Activated naive CD8-positive, alpha-beta T cell treated with anti-CD3 and anti-CD28 coated beads, Interleukin-2, amount 50 U/mL, for 24 hours (primary cell): Measurements from ENCODE around the gene ARHGEF33.

Experiments used
- ATAC-seq: fragments of 150-1000 bp; cut with Tn5 transposase; one replicate; pipeline ENCODE4 v1.10.0; 2021
- DNase-seq: peaks from one replicate; pipeline ENCODE4 v3.0.0; 2021
- H3K27ac Mint-ChIP-seq: one replicate; pipeline ENCODE4 v1.8.0; 2021; ENCODE audit warnings: mild to moderate bottlenecking, mixed read lengths
- H3K27me3 Mint-ChIP-seq: one replicate; pipeline ENCODE4 v1.8.0; 2021; ENCODE audit warnings: mixed read lengths
- H3K36me3 Mint-ChIP-seq: one replicate; pipeline ENCODE4 v1.8.0; 2021; ENCODE audit warnings: low read depth, mixed read lengths
- H3K4me1 Mint-ChIP-seq: one replicate; pipeline ENCODE4 v1.8.0; 2021; ENCODE audit warnings: mixed read lengths
- H3K4me3 Mint-ChIP-seq: one replicate; pipeline ENCODE4 v1.8.0; 2021; ENCODE audit warnings: mild to moderate bottlenecking, moderate library complexity, mixed read lengths
- H3K9me3 Mint-ChIP-seq: one replicate; pipeline ENCODE4 v1.8.0; 2021; ENCODE audit warnings: mixed read lengths

Gene ARHGEF33

GRCh38 chr2:38988716-38989115 is 99.0 kb downstream of the ARHGEF33 start:
- ATAC-seq = no peak

GRCh38 chr2:38991899-38992298 is 102.2 kb downstream of the ARHGEF33 start:
- DNase-seq = no peak
- no peaks in the 10 kb centered on the region for H3K27me3 Mint-ChIP-seq
- no peaks in the 10 kb centered on the region for H3K9me3 Mint-ChIP-seq
- no peak overlapping the region for H3K27ac Mint-ChIP-seq
- H3K36me3 Mint-ChIP-seq = peaks cover 25% of the 10 kb centered on the region
- H3K4me3 Mint-ChIP-seq = no peak overlapping the region
- no peak for ATAC-seq
- peaks cover 4% of the 10 kb centered on the region for H3K4me1 Mint-ChIP-seq

More at GRCh38 chr2:38988716-38989115, 99.0 kb downstream of the ARHGEF33 start:
- Mint-ChIP-seq H3K4me3 (no peak overlapping the region), H3K9me3 (no peaks in the 10 kb centered on the region), H3K27ac (no peak overlapping the region), H3K4me1 (peaks cover 2% of the 10 kb centered on the region), H3K36me3 (peaks cover 29% of the 10 kb centered on the region), H3K27me3 (no peaks in the 10 kb centered on the region)
- no peak for DNase-seq

DNA sequence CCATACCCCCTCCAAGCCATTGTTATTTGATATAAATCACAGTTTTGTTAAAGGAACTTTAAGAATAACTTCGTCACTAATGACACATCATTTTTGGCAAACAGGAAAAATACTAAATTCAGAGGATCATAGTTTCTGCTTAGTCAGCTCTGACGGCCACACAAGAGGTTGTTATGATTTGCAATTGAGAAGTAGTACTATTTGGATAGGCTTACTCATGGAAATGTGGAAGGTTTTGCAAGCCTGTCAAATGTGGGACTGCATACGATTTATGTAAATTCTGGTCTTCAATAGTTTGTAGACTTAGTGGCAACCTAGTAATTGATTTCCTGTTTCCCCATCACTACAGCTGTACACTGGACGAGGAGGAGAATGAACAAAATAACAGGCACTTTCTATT is 108.1 kb downstream of the ARHGEF33 start:
- Mint-ChIP-seq H3K4me3 (no peak overlapping the region), H3K9me3 (no peaks in the 10 kb centered on the region), H3K36me3 (peaks cover 39% of the 10 kb centered on the region), H3K27me3 (no peaks in the 10 kb centered on the region), H3K27ac (no peak overlapping the region), H3K4me1 (peaks cover 4% of the 10 kb centered on the region)
- ATAC-seq (no peak), DNase-seq (no peak)

GRCh38 chr2:39000552-39000951 is 110.9 kb downstream of the ARHGEF33 start:
- Mint-ChIP-seq H3K27ac (no peak overlapping the region), H3K4me3 (no peak overlapping the region), H3K4me1 (no peaks in the 10 kb centered on the region), H3K36me3 (peaks cover 40% of the 10 kb centered on the region), H3K9me3 (no peaks in the 10 kb centered on the region), H3K27me3 (no peaks in the 10 kb centered on the region)
- ATAC-seq (no peak), DNase-seq (no peak)

DNA sequence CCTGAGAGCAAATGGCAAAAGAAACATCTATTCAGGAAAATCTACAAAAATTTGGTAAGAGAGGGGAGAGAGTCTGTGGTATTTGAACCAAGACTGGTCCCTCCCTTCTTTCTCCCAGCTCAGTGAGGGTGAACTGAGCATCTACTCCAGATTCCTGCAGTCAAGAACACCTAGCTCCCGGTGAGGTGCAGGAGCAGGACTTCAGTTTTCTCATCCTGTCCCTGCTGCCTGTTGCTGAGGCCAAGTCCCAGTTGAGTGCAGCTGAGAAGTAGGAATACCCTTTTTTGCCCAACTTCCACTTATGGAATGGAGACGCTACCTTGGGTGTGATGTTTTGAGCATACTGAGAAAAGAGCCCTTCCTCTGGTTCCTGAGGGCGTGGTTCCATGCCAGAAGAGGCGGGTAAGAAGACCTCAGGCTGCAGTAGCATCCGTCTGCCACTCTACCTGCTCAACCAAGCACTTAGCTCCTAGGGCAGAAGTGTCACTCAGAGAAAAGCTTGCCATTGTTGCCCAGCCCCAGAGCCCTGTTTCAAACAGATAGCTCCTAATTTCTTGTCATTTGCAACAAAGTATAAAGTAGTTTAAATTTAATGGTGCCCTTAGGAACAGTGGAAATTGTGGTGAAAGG is 118.3 kb downstream of the ARHGEF33 start:
- peaks cover 52% of the 10 kb centered on the region for H3K36me3 Mint-ChIP-seq
- no peaks in the 10 kb centered on the region for H3K9me3 Mint-ChIP-seq
- no peaks in the 10 kb centered on the region for H3K27me3 Mint-ChIP-seq
- no peak for DNase-seq
- H3K4me1 Mint-ChIP-seq = peaks cover 10% of the 10 kb centered on the region
- H3K27ac Mint-ChIP-seq = peak overlapping the region; percentile 80
- ATAC-seq = no peak
- H3K4me3 Mint-ChIP-seq = no peak overlapping the region

DNA sequence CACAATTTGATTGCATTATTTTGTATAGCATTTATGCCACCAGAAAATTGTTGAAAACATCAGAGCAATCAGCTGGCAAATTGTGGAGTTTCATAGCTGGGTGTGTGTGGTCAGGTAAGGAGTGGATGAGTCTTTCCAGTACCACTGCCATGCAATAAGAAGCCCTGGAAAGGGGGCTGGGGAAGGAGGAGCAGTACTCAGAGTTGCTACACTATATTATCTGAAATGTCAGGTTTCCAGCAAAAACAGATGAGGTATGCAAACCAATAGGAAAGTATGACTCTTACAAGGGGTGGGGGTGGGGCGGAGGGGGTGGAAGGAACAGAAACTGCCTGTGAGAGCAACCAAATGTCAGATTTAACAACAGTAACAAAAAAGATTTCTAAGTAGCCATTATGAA is 119.0 kb downstream of the ARHGEF33 start:
- H3K9me3 Mint-ChIP-seq = no peaks in the 10 kb centered on the region
- peak; percentile 81 for ATAC-seq
- peaks cover 10% of the 10 kb centered on the region for H3K4me1 Mint-ChIP-seq
- no peak overlapping the region for H3K4me3 Mint-ChIP-seq
- H3K27ac Mint-ChIP-seq = peak overlapping the region; percentile 80
- DNase-seq = no peak
- peaks cover 53% of the 10 kb centered on the region for H3K36me3 Mint-ChIP-seq
- H3K27me3 Mint-ChIP-seq = no peaks in the 10 kb centered on the region

DNA sequence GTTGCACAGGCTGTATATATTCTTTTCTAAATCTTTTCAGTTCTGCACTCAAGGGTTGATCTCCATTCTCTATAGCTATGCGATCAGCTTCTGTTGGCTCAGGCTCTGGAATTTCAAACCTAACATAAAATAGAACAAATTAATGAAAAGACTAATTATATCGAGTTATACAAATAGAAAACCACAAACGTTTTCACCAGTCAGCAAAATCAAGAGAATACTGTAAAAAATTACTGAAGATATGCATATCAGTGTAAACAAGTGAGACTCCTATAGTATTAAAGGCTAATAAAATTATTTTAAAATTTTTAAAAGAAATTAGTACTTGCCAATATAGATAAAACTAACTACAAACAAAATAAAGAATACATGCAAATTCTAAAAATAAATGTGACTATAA is 124.2 kb downstream of the ARHGEF33 start:
- H3K36me3 Mint-ChIP-seq = peaks cover 41% of the 10 kb centered on the region

DNA sequence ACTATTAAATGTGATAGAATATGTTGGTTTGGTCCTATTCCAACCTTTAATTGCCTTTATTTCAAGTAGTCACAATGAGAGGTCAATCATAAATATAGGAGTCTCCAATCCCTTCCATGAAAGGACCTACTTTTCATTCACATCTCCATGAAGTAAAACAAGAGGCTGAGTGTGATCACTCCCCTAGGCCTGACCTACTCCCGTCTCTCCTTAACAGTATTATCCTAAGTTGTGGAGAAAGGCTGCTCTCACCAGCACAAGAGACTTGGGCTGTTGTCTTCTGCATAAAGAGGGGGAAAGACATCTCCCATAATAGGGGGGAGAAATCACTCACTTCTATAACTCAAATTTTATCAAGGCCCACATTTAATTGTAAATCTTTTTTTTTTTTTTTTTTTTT is 125.7 kb downstream of the ARHGEF33 start:
- Mint-ChIP-seq H3K4me3 (no peak overlapping the region), H3K9me3 (no peaks in the 10 kb centered on the region), H3K27ac (no peak overlapping the region), H3K4me1 (no peaks in the 10 kb centered on the region), H3K36me3 (peaks cover 29% of the 10 kb centered on the region), H3K27me3 (no peaks in the 10 kb centered on the region)
- DNase-seq (no peak), ATAC-seq (no peak)

More for the DNA sequence above, 124.2 kb downstream of the ARHGEF33 start:
- ATAC-seq (no peak), DNase-seq (no peak)
- Mint-ChIP-seq H3K4me1 (peaks cover 2% of the 10 kb centered on the region), H3K27ac (no peak overlapping the region), H3K27me3 (no peaks in the 10 kb centered on the region), H3K4me3 (no peak overlapping the region), H3K9me3 (no peaks in the 10 kb centered on the region)

GRCh38 chr2:39017334-39017733 is 127.7 kb downstream of the ARHGEF33 start:
- H3K4me3 Mint-ChIP-seq = no peak overlapping the region
- ATAC-seq (no peak), DNase-seq (no peak)
- no peak overlapping the region for H3K27ac Mint-ChIP-seq
- no peaks in the 10 kb centered on the region for H3K9me3 Mint-ChIP-seq
- no peaks in the 10 kb centered on the region for H3K27me3 Mint-ChIP-seq
- no peaks in the 10 kb centered on the region for H3K4me1 Mint-ChIP-seq
- peaks cover 21% of the 10 kb centered on the region for H3K36me3 Mint-ChIP-seq

DNA sequence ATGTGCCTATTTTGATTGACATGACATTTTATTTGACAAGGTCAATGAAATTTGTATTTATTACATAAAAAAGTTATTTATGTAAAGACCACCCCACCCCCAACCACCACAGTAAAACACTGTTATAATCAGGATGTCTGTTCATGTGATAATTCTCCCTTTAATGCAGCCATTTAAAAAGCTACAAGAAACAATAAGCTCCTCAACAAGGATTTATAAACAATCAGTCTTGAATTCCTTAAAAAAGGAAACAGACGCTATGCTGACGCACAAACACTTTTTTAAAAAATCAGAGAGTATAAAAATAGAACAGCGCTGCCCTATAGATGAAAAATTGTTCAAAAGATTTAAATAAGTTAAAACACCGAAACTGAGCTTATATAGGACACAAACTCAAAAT is 129.0 kb downstream of the ARHGEF33 start:
- Mint-ChIP-seq H3K9me3 (no peaks in the 10 kb centered on the region), H3K27me3 (no peaks in the 10 kb centered on the region), H3K4me1 (no peaks in the 10 kb centered on the region), H3K27ac (no peak overlapping the region), H3K36me3 (peaks cover 16% of the 10 kb centered on the region), H3K4me3 (no peak overlapping the region)
- ATAC-seq = no peak
- no peak for DNase-seq

DNA sequence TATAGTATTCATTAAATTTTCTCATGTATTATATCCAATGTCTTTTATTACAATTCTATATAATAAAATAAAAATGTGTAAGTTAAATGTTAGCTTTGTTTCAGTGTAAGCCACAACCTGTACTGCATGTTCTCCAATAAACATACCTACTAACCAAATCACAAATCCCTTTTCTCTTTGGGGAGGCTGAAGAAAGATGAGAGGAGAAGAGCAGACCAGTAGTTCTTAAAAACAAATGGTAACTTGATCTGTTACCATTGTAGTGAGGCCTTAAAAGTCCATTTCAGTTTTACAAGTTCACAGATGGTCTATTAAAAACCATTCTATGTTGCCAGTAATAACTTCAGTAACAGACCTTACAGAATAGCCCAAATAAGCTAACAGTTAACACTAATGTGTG is 130.7 kb downstream of the ARHGEF33 start:
- Mint-ChIP-seq H3K9me3 (no peaks in the 10 kb centered on the region), H3K4me3 (no peak overlapping the region), H3K4me1 (no peaks in the 10 kb centered on the region), H3K27me3 (no peaks in the 10 kb centered on the region), H3K36me3 (peaks cover 15% of the 10 kb centered on the region), H3K27ac (no peak overlapping the region)
- DNase-seq (no peak), ATAC-seq (no peak)

DNA sequence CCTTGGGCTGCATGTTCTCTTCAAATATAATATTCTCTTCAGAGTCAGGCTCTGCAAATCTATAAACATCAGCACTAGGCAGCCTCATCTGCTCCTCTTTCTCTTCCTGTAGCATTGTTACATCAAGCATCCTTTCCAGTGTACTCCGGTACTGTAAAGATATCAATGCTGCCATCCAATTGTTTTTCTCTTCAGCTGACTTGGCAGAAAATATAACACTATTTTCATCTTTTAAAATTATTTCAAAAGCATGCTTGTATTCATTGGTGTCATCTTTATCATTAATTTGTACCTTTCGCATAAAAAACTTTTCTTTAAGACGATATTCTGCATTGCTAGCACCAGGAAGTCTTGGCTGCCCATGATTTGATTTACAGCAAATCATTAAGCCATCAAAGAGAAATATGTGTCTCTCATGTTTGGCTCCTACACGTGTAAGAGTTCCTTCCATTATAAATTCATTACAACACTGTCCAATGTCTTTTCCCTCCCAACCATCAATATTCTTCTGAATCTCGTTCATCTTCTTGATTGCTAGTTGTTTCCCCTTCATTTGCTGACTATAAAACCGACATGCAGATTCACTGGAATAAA is 133.1 kb downstream of the ARHGEF33 start:
- Mint-ChIP-seq H3K27me3 (no peaks in the 10 kb centered on the region), H3K4me1 (no peaks in the 10 kb centered on the region), H3K4me3 (no peak overlapping the region), H3K9me3 (no peaks in the 10 kb centered on the region), H3K27ac (no peak overlapping the region), H3K36me3 (peaks cover 17% of the 10 kb centered on the region)
- DNase-seq (no peak), ATAC-seq (no peak)

DNA sequence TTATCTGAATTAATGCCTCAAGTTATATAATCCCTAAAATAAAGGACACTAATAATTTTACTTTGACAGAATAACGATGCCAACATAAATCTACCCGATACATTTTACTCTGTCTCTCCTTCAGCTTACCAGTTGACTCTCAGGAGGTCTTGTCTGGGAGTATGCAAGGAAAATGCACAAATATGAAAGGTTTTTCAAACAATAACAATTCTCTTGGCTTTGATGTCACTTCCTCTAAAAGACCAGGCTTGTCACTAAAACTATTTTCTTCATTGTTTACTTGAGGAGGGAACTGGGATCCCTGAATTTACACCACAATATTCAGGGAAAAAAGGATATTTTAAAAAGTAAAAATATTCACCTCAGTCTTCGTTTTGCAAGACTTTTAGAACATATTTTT is 134.0 kb downstream of the ARHGEF33 start:
- Mint-ChIP-seq H3K36me3 (peaks cover 15% of the 10 kb centered on the region), H3K9me3 (no peaks in the 10 kb centered on the region), H3K27me3 (no peaks in the 10 kb centered on the region), H3K4me3 (no peak overlapping the region), H3K27ac (no peak overlapping the region), H3K4me1 (no peaks in the 10 kb centered on the region)
- DNase-seq (no peak), ATAC-seq (no peak)

DNA sequence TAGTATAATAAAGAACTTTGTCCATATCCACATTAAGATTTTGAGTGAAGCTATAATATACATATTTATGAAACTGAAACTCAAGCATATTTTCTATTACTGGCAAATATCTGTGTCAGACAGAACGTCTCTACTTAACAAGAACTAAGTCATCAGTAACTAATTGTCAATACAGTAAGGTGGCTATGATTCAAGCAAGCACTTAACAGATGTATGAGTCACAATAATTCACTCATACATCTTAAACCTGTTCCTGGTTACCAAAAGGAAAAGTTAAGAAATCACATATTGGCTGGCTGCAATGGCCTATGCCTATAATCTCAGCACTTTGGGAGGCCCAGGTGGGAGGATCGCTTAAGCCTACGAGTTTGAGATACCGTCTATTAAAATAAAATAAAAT is 135.2 kb downstream of the ARHGEF33 start:
- Mint-ChIP-seq H3K4me3 (no peak overlapping the region), H3K9me3 (no peaks in the 10 kb centered on the region), H3K4me1 (no peaks in the 10 kb centered on the region), H3K36me3 (peaks cover 14% of the 10 kb centered on the region), H3K27me3 (no peaks in the 10 kb centered on the region), H3K27ac (no peak overlapping the region)
- DNase-seq (no peak), ATAC-seq (peak; percentile 78)
